Activated CD8-positive, alpha-beta T cell treated with anti-CD3 and anti-CD28 coated beads for 36 hours (primary cell): ENCODE measurements around the gene RAC2. TPM values are rescaled to one million over a fixed set of nuclear protein-coding genes. Genes with fewer than 3 reads are reported as not detected.

ENCODE experiments used
- ATAC-seq: fragments of 200-7000 bp; cut with Tn5 transposase; one replicate; pipeline ENCODE4 v1.10.0; 2021; ENCODE audit warnings: mild to moderate bottlenecking, moderate library complexity
- CTCF ChIA-PET: fragments of 350-600 bp; sonication (Branson Sonifier 250); formaldehyde crosslinking; loops from one replicate; lab custom pipeline; 2021; ENCODE audit warnings: antibody characterized with exemption; lab: Charles Lee
- POLR2A ChIA-PET: fragments of 350-600 bp; sonication (Branson Sonifier 250); formaldehyde crosslinking; loops from one replicate; lab custom pipeline; 2021; ENCODE audit warnings: antibody characterized with exemption; lab: Charles Lee
- DNase-seq: peaks from one replicate; pipeline ENCODE4 v3.0.0-alpha.2; 2020
- H3K27ac Mint-ChIP-seq: one replicate; pipeline ENCODE4 v1.8.0; 2021; ENCODE audit warnings: mild to moderate bottlenecking, mixed read lengths
- H3K27me3 Mint-ChIP-seq: one replicate; pipeline ENCODE4 v1.8.0; 2021; ENCODE audit warnings: mixed read lengths
- H3K36me3 Mint-ChIP-seq: one replicate; pipeline ENCODE4 v1.8.0; 2021; ENCODE audit warnings: low read depth, mixed read lengths
- H3K4me1 Mint-ChIP-seq: one replicate; pipeline ENCODE4 v1.8.0; 2021; ENCODE audit warnings: low read depth, mixed read lengths
- H3K4me3 Mint-ChIP-seq: one replicate; pipeline ENCODE4 v1.8.0; 2021; ENCODE audit warnings: mild to moderate bottlenecking, moderate library complexity, mixed read lengths
- H3K9me3 Mint-ChIP-seq: one replicate; pipeline ENCODE4 v1.8.0; 2021; ENCODE audit warnings: mixed read lengths
- intact Hi-C: fragments of 100-400 bp; cut with micrococcal nuclease; formaldehyde crosslinking; loops from one replicate; pipeline ENCODE4 v1.10.0; 2022
- total RNA-seq, 2 experiments: library from RNA; stranded (reverse); gene quantifications; one replicate each; pipeline ENCODE4 v1.2.3, GENCODE V29; 2021
- TF ChIP-seq, protein P1 (sequence below): fragments of 200-600 bp; IDR thresholded peaks from one replicate; pipeline ENCODE4 v1.8.0; 2022; ENCODE audit warnings: antibody characterized with exemption, mild to moderate bottlenecking

RAC2 gene
- total RNA-seq, 2 experiments from 2014 or later = 699 to 717 TPM

- intact Hi-C loops = no loop called here
- Mint-ChIP-seq H3K9me3 (no peaks in the 10 kb centered on the region), H3K27ac (peak overlapping the region; percentile 97), H3K27me3 (no peaks in the 10 kb centered on the region), H3K4me1 (peaks cover 49% of the 10 kb centered on the region), H3K36me3 (peaks cover 56% of the 10 kb centered on the region), H3K4me3 (peak overlapping the region; percentile 98)
- TF ChIP-seq, protein P1, sequence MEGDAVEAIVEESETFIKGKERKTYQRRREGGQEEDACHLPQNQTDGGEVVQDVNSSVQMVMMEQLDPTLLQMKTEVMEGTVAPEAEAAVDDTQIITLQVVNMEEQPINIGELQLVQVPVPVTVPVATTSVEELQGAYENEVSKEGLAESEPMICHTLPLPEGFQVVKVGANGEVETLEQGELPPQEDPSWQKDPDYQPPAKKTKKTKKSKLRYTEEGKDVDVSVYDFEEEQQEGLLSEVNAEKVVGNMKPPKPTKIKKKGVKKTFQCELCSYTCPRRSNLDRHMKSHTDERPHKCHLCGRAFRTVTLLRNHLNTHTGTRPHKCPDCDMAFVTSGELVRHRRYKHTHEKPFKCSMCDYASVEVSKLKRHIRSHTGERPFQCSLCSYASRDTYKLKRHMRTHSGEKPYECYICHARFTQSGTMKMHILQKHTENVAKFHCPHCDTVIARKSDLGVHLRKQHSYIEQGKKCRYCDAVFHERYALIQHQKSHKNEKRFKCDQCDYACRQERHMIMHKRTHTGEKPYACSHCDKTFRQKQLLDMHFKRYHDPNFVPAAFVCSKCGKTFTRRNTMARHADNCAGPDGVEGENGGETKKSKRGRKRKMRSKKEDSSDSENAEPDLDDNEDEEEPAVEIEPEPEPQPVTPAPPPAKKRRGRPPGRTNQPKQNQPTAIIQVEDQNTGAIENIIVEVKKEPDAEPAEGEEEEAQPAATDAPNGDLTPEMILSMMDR = no peak
- ChIA-PET CTCF (interaction anchor here (0.8 to 12.0 kb wide), 13 partner anchors 10 to 165 kb away, joined by 3 to 154 read pairs (median 5); no protein-coding TSS in a partner anchor), POLR2A (interaction anchor here (0.7 to 9.5 kb wide), 20 partner anchors 9 to 121 kb away, joined by 3 to 209 read pairs (median 6); partner anchors contain the start of gene IL2RB)
- DNase-seq (peak; percentile 49), ATAC-seq (peak; percentile 1)
These were observed 511 bp downstream of the RAC2 start for GRCh38 chr22:37243402-37244113.

DNA sequence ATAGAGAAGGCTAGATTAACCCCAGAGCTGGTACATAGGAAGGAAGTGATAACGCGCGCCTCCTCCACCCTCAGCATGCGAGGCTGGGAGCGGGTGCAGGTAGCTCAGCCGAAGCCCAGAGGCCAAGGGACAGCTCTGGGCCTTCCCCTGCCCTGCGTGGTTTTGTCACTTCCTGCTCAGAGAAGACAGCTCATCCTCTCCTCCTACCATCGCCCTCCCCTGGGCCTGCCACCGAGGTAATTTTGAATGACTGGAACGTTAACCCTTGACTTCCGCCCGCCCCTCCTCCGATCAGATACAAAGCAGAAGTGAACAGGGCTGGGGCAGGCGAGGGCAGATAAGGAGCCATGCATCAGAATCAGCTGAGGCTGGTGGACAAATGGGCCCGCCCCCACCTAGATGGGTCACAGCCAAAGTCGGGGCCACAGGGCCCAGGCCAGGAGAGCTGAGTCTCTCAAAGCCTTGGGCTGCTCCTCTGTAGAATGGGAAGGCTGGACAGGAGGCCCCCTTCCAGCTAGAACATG is 1.6 kb downstream of the RAC2 start:
- DNase-seq (peak; percentile 98), ATAC-seq (peak; percentile 69)
- no peaks in the 10 kb centered on the region for H3K27me3 Mint-ChIP-seq
- H3K4me3 Mint-ChIP-seq = peak overlapping the region; percentile 98
- H3K36me3 Mint-ChIP-seq = peaks cover 67% of the 10 kb centered on the region
- no peaks in the 10 kb centered on the region for H3K9me3 Mint-ChIP-seq
- intact Hi-C loops = no loop called here
- H3K4me1 Mint-ChIP-seq = peaks cover 52% of the 10 kb centered on the region
- peak overlapping the region; percentile 97 for H3K27ac Mint-ChIP-seq
- TF ChIP-seq, protein P1 = no peak
- ChIA-PET POLR2A (interaction anchor here (0.5 to 9.5 kb wide), 19 partner anchors 8 to 244 kb away, joined by 3 to 209 read pairs (median 6); partner anchors contain the start of genes IL2RB and MFNG), CTCF (interaction anchor here (0.7 to 12.0 kb wide), 15 partner anchors 12 to 466 kb away, joined by 3 to 154 read pairs (median 4); partner anchors contain the start of gene IFT27)

GRCh38 chr22:37241351-37242142 is 2.5 kb downstream of the RAC2 start:
- Mint-ChIP-seq H3K9me3 (no peaks in the 10 kb centered on the region), H3K27ac (peak overlapping the region; percentile 97), H3K27me3 (no peaks in the 10 kb centered on the region), H3K36me3 (peaks cover 75% of the 10 kb centered on the region), H3K4me3 (peak overlapping the region; percentile 98), H3K4me1 (peaks cover 60% of the 10 kb centered on the region)
- TF ChIP-seq, protein P1 = no peak
- intact Hi-C loops = no loop called here
- POLR2A ChIA-PET = interaction anchor here (0.9 to 9.5 kb wide), 12 partner anchors 9 to 120 kb away, joined by 3 to 209 read pairs (median 8); partner anchors contain the start of gene IL2RB
- DNase-seq (peak; percentile 83), ATAC-seq (no peak)
- CTCF ChIA-PET = interaction anchor here (0.7 to 12.0 kb wide), 14 partner anchors 11 to 466 kb away, joined by 3 to 154 read pairs (median 4); partner anchors contain the start of gene IFT27

- Mint-ChIP-seq H3K9me3 (no peaks in the 10 kb centered on the region), H3K27me3 (no peaks in the 10 kb centered on the region), H3K4me1 (peaks cover 67% of the 10 kb centered on the region), H3K27ac (peak overlapping the region; percentile 97), H3K4me3 (peak overlapping the region; percentile 98), H3K36me3 (peaks cover 82% of the 10 kb centered on the region)
- POLR2A ChIA-PET = interaction anchor here (0.8 to 9.5 kb wide), 7 partner anchors 10 to 119 kb away, joined by 3 to 209 read pairs (median 7); partner anchors contain the start of gene IL2RB
- DNase-seq (peak; percentile 55), ATAC-seq (no peak)
- TF ChIP-seq, protein P1 = no peak
- CTCF ChIA-PET = interaction anchor here (0.7 to 12.0 kb wide), 6 partner anchors 11 to 220 kb away, joined by 4 to 154 read pairs (median 9); no protein-coding TSS in a partner anchor
- intact Hi-C loops = no loop called here
These were observed 3.1 kb downstream of the RAC2 start for GRCh38 chr22:37240941-37241320.
